Myometrial cell (primary cell): Measurements from ENCODE around the gene PHACTR4. TPM values are rescaled to one million over a fixed set of nuclear protein-coding genes. Genes with fewer than 3 reads are reported as not detected.

ENCODE experiments used
- total RNA-seq: library from RNA; depleted of rRNA; stranded (reverse); fragments of >200 nt; gene quantifications from 2 replicates; pipeline ENCODE4 v1.2.3, GENCODE V29; 2015

PHACTR4 gene
- 8.4 and 8.5 TPM in 2 replicates for total RNA-seq

GRCh38 chr1:28369371-28370238, at the start of gene PHACTR4:
TSS of gene PHACTR4 (plus strand) at chr1:28369740. CDS start at chr1:28407448, 37,708 bp downstream.

GRCh38 chr1:28505406-28506187, 136.1 kb downstream of the PHACTR4 start, which contains the start of gene RCC1:
TSS of gene RCC1 (plus strand) at chr1:28506043. CDS start at chr1:28529867, 23,824 bp downstream.

Other genes with a start within 250 kb of the PHACTR4 start
- 0.35 and 1.2 TPM in 2 replicates for gene PTAFR, start 193.1 kb upstream of the PHACTR4 start, total RNA-seq
- 64.9 and 71.4 TPM in 2 replicates for gene DNAJC8, start 136.7 kb upstream of the PHACTR4 start, total RNA-seq
- 231 and 311 TPM in 2 replicates for gene ATP5IF1, start 133.6 kb upstream of the PHACTR4 start, total RNA-seq
- 33.4 and 39.7 TPM in 2 replicates for gene SESN2, start 110.2 kb upstream of the PHACTR4 start, total RNA-seq
- gene MED18, start 40.7 kb upstream of the PHACTR4 start, total RNA-seq = 16.4 and 19.3 TPM in 2 replicates
- gene RCC1, start 136.3 kb downstream of the PHACTR4 start, total RNA-seq = 57.4 and 65.9 TPM in 2 replicates
- 32.6 and 45.3 TPM in 2 replicates for gene TRNAU1AP, start 183.3 kb downstream of the PHACTR4 start, total RNA-seq
- gene RAB42, start 222.5 kb downstream of the PHACTR4 start, total RNA-seq = 3.4 and 13.5 TPM in 2 replicates